Calu3 (cell line): ENCODE results near the gene SLC6A20. TPM values are rescaled to one million over a fixed set of nuclear protein-coding genes. Genes with fewer than 3 reads are reported as not detected.
A peak's percentile ranks its signal among the peaks of the same experiment; 100 is the strongest.

Experiments
- BruUV-seq: library from RNA; stranded (reverse); fragments of 400-500 nt; replicated peaks from 2 replicates; lab custom pipeline; 2021; lab: Mats Ljungman, UMichigan
- CTCF ChIA-PET: fragments of 300-600 bp; sonication (Branson Sonifier 250); formaldehyde crosslinking; loops from one replicate; lab custom pipeline; 2022; ENCODE audit warnings: antibody characterized with exemption; lab: Charles Lee
- DNase-seq: peaks from one replicate; pipeline ENCODE4 v3.0.0; 2022
- H3K27ac Mint-ChIP-seq: one replicate; pipeline ENCODE4 v1.8.0; 2022; ENCODE audit warnings: mixed read lengths; ENCODE audit not compliant: unreplicated experiment
- H3K27me3 Mint-ChIP-seq: one replicate; pipeline ENCODE4 v1.8.0; 2022; ENCODE audit warnings: mixed read lengths; ENCODE audit not compliant: unreplicated experiment
- H3K36me3 Mint-ChIP-seq: one replicate; pipeline ENCODE4 v1.8.0; 2022; ENCODE audit warnings: mild to moderate bottlenecking, moderate library complexity, mixed read lengths; ENCODE audit not compliant: insufficient read depth, unreplicated experiment
- H3K4me1 Mint-ChIP-seq: one replicate; pipeline ENCODE4 v1.8.0; 2022; ENCODE audit warnings: mild to moderate bottlenecking, low read depth, mixed read lengths; ENCODE audit not compliant: unreplicated experiment
- H3K4me3 Mint-ChIP-seq: one replicate; pipeline ENCODE4 v1.8.0; 2022; ENCODE audit warnings: mild to moderate bottlenecking, low read depth, moderate library complexity, mixed read lengths; ENCODE audit not compliant: unreplicated experiment
- H3K9me3 Mint-ChIP-seq: one replicate; pipeline ENCODE4 v1.8.0; 2022; ENCODE audit warnings: low read depth, mixed read lengths; ENCODE audit not compliant: unreplicated experiment
- intact Hi-C: fragments of 100-400 bp; cut with micrococcal nuclease; formaldehyde crosslinking; loops from one replicate; pipeline ENCODE4 v1.10.0; 2022; ENCODE audit not compliant: unreplicated experiment
- total RNA-seq: library from RNA; stranded (reverse); gene quantifications from 2 replicates; pipeline ENCODE4 v1.2.3, GENCODE V29; 2022
- TF ChIP-seq, protein P1 (sequence below): fragments of 200-600 bp; IDR thresholded peaks from one replicate; pipeline ENCODE4 v1.8.0; 2022; ENCODE audit warnings: antibody characterized with exemption; ENCODE audit not compliant: unreplicated experiment

Gene SLC6A20
- total RNA-seq, 1 experiment from 2014 or later, result 2.1 TPM

GRCh38 chr3:45819543-45819942 lies 23.2 kb upstream of the SLC6A20 start:
- Mint-ChIP-seq H3K4me1 (peaks cover 28% of the 10 kb centered on the region), H3K27ac (no peak overlapping the region), H3K27me3 (no peaks in the 10 kb centered on the region), H3K36me3 (peaks cover 12% of the 10 kb centered on the region), H3K4me3 (no peak overlapping the region), H3K9me3 (no peaks in the 10 kb centered on the region)
- intact Hi-C loops, result no loop called here
- no peak for DNase-seq
- TF ChIP-seq, protein P1, sequence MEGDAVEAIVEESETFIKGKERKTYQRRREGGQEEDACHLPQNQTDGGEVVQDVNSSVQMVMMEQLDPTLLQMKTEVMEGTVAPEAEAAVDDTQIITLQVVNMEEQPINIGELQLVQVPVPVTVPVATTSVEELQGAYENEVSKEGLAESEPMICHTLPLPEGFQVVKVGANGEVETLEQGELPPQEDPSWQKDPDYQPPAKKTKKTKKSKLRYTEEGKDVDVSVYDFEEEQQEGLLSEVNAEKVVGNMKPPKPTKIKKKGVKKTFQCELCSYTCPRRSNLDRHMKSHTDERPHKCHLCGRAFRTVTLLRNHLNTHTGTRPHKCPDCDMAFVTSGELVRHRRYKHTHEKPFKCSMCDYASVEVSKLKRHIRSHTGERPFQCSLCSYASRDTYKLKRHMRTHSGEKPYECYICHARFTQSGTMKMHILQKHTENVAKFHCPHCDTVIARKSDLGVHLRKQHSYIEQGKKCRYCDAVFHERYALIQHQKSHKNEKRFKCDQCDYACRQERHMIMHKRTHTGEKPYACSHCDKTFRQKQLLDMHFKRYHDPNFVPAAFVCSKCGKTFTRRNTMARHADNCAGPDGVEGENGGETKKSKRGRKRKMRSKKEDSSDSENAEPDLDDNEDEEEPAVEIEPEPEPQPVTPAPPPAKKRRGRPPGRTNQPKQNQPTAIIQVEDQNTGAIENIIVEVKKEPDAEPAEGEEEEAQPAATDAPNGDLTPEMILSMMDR, result no peak
- no TSS peak for BruUV-seq
- CTCF ChIA-PET, result no interaction called here

DNA sequence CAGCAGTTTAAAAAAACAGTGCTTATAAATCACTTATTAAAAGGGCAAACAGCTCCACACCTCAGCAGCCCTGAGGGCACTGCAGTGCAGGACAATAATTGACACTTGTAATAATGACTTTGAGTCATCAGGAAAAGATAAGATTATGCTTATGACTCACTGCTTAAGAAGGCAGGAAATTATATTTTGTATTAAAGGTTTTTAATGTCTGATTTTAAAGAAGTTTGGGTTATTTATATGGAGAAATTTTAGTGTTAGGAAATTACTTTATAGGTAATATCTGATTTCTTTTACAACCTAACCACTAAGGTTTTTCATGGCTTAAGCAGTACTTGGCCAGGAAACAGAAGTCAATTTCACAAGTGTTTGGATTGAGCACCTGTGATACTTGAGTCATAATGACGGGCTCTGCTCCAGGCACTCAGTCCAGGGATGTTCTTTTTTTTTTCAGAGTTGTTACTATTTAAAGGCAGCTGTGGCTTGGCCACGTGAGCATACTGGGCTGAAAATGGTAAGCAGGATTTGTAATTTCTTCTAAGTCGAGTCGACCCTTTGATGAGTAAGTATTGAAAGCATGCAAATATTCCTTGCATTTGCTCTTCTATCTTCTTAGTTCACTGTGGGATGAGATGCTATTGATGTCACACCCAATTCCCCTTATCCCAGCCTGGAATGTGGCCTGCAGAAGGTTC lies 21.6 kb upstream of the SLC6A20 start:
- Mint-ChIP-seq H3K4me1 (peaks cover 28% of the 10 kb centered on the region), H3K36me3 (peaks cover 12% of the 10 kb centered on the region), H3K9me3 (no peaks in the 10 kb centered on the region), H3K27ac (peak overlapping the region; percentile 53), H3K4me3 (peak overlapping the region; percentile 0), H3K27me3 (no peaks in the 10 kb centered on the region)
- CTCF ChIA-PET, result interaction anchor here (0.6 to 1.4 kb wide), 3 partner anchors 12 to 307 kb away, joined by 3 to 4 read pairs (median 4); no protein-coding TSS in a partner anchor
- intact Hi-C loops, result no loop called here
- TF ChIP-seq, protein P1, result no peak
- no TSS peak for BruUV-seq
- peak; percentile 70 for DNase-seq

GRCh38 chr3:45816544-45816943 lies 20.2 kb upstream of the SLC6A20 start:
- H3K4me1 Mint-ChIP-seq, result peaks cover 28% of the 10 kb centered on the region
- DNase-seq, result no peak
- H3K27ac Mint-ChIP-seq, result no peak overlapping the region
- H3K36me3 Mint-ChIP-seq, result peaks cover 11% of the 10 kb centered on the region
- intact Hi-C loops, result no loop called here
- CTCF ChIA-PET, result no interaction called here
- no peaks in the 10 kb centered on the region for H3K27me3 Mint-ChIP-seq
- no peak overlapping the region for H3K4me3 Mint-ChIP-seq
- no TSS peak for BruUV-seq
- H3K9me3 Mint-ChIP-seq, result no peaks in the 10 kb centered on the region
- TF ChIP-seq, protein P1, result no peak

DNA sequence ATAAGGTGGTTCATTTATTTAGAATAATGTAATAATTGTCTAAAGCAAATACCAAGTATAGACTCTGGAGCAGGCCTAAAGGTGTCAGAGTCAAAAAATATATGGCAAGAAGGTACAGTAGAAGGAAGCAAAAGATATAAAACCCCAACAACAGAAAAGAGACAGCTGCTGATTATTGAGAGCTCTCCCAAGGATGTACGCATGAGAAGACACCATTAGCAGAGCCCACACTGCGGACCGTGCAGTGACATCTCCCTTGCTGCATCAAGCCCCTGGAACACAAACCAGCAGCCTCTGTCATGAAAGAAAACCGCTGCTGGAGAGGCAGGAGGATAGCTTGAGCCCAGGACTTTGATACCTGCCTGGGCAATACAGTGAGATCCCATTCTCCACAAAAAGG lies 18.0 kb upstream of the SLC6A20 start:
- no peak overlapping the region for H3K4me3 Mint-ChIP-seq
- TF ChIP-seq, protein P1, result no peak
- CTCF ChIA-PET, result no interaction called here
- intact Hi-C loops, result no loop called here
- peaks cover 22% of the 10 kb centered on the region for H3K4me1 Mint-ChIP-seq
- no peak overlapping the region for H3K27ac Mint-ChIP-seq
- peaks cover 8% of the 10 kb centered on the region for H3K36me3 Mint-ChIP-seq
- no peaks in the 10 kb centered on the region for H3K9me3 Mint-ChIP-seq
- no TSS peak for BruUV-seq
- DNase-seq, result no peak
- H3K27me3 Mint-ChIP-seq, result no peaks in the 10 kb centered on the region
